Pons (tissue), 1 donor: ENCODE data around the gene GPC6.

Experiments
- DNase-seq: peaks from one replicate; pipeline ENCODE4 v3.0.0-alpha.2; 2016; ENCODE audit warnings: low spot score

The GPC6 gene

DNA sequence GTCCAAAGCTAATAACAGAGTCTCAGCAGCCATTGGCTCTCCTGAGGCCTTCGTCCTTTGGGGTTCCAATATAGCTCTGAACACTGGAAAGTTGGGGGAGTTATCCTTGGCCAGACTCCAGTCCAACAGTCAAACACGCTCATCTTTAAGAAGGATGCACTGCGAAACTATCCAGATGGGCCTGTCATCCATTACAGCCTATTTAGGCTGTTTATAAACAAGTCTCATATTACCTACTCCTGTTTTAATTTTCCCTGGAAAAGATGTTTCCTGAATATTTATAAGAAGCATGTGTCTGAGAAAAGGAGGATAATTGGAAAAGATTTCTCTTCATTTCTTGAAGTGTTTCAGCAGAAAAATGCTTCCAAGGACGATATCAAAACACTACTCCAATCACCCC lies 1082.2 kb downstream of the GPC6 start:
- no peak for DNase-seq

GRCh38 chr13:94309576-94309975 lies 1083.0 kb downstream of the GPC6 start:
- no peak for DNase-seq

GRCh38 chr13:94309997-94310855 lies 1083.6 kb downstream of the GPC6 start:
- DNase-seq: no peak

- DNase-seq: no peak
These were observed 1085.3 kb downstream of the GPC6 start for GRCh38 chr13:94311893-94312292.

DNA sequence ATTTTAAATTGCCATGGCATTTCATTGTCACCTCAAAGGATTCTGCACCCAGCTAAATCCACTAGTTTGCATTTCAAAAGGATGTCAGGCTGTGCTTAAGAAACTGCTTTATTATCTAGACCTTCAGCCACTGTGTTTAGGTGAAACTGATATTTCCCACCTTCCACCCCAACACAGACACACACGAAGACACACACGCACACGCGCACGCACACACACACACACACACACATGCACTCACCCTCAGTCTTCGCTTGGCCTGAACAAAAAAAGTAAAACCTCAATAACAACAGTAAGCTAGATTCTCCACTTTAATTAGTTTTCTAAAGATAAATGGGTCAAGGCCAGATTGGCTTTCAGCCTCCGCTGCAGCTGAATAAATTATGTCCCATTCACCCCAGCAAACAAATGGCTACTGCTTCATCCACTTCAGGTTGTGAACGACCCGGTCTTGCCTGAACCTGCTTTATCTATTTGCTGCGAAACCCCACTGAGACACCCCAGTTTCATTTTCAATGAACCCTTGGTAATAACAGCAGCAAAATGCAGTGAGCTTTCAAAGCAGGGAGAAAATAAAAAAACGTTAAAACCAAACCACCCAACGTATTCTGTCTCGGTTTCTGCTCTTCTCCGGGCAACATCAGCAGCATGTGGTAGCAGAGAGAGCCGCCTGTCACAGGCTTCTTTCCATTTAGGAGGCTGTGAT lies 1086.1 kb downstream of the GPC6 start:
- no peak for DNase-seq

DNA sequence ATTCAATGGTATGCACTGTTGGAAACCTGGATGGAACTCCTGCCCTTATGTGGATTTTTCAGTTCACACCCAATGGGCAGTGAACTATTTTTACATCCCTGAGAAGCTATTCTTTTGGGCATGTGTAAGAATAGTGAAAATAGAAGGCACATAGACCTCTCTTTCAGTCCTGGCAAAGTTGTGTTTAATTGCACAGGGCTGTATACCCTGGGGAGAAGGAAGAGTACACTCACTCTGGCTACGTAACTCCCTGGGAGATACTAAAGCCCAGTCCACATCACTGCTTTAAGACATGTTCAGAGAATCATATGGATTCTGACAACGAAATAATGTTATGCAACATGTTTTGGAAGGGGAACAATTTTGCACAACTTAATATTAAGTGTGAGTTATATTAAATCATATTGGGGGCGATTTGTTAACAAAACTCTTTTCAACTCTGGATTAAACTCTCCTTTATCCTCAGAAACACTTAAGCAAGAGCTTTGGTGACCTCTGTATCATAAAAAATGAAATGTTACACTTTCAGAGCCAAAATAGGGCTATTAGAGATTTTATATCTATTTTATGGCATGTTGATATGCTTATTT lies 1086.8 kb downstream of the GPC6 start:
- no peak for DNase-seq

- DNase-seq: no peak
These were observed 1087.3 kb downstream of the GPC6 start for GRCh38 chr13:94313926-94314325.

GRCh38 chr13:94315188-94315587 lies 1088.6 kb downstream of the GPC6 start:
- no peak for DNase-seq

GRCh38 chr13:94317063-94317491 lies 1090.5 kb downstream of the GPC6 start:
- DNase-seq: peak; percentile 38

GRCh38 chr13:94318418-94318817 lies 1091.8 kb downstream of the GPC6 start:
- no peak for DNase-seq

GRCh38 chr13:94319501-94319900 lies 1092.9 kb downstream of the GPC6 start:
- DNase-seq: no peak

- no peak for DNase-seq
These were observed 1096.5 kb downstream of the GPC6 start for GRCh38 chr13:94322925-94323763.

DNA sequence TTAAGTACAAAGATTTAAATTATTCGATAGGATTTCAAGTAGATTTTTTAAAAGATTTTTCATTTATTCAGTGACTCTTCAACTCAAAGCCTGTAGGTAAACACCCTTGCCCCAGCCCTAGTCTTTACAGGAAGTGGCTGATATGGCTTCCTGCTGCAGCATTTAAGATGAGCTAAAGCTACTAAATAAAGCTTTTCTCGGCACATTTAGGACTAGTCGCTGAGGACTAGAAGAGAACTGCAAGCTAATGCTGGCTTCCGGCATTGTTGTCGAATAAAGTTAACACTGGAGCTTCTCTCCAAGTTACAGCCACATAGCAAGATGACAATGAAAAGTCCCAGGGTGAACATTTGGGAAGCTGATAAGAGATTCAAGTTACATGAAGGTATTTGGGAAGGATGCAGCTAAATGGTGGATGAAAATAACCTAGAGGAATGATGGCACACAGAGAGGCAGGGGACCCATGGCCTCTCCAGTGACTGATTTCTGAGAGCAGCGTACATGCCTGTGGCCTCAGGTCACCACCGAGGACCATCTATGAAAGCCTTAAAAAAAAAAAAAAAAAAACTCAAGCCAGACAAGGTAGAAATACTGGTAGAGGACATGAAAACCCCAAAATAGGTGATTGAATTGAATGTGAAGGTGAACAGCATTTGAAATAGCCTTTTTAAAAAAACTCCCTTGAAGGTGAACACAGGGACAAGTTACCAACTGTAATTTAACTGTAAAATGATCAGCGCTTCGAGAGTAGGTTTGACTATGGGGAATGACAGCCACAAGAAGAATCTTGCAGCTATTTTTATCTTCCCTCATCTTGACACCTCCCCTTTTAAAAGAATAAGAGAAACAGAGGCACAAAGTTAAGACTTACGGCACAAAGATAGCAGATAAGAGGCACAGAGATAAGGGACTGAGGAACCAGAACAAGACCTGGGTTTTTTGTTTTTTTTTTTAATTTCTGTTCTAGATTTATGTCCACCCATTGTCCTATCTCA lies 1097.5 kb downstream of the GPC6 start:
- DNase-seq: no peak

GRCh38 chr13:94324767-94325540 lies 1098.3 kb downstream of the GPC6 start:
- DNase-seq: no peak

DNA sequence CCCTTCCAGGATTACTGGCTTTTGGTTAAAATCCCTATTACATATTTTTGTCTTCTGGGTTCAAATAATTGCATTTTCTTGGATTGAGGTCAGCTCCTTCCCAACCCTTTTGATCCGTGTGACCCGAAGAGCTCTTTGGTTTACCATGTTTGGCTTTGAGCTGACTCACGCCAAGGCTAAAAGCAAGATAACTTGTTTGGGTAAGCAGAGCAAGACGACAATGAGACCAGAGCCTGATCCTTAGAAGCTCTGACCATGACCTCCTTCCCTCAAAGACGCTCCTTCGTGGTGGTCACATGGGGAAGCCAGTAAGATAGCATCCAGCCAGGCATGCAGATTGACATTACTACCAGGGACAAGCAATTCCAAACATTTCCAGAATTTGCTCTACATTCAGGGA lies 1099.0 kb downstream of the GPC6 start:
- no peak for DNase-seq

DNA sequence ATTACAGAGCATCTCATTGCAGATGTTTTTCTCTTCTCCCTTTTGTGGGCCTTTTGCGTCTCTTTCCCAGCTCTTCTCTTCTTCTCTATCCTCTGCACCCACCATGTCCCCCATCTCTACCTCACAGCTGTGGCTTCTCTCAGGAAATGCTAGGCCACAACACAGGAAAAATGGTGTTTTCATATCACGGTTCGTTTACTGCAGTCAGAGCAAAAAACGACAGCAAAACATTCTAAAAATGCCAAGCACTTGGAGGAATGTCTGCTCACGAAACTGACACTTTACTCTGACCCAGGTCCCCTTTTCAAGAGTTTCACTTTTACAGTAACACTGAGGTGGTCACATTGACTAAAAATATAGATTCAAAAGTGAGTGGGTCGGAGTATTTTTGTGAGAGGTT lies 1100.7 kb downstream of the GPC6 start:
- no peak for DNase-seq

DNA sequence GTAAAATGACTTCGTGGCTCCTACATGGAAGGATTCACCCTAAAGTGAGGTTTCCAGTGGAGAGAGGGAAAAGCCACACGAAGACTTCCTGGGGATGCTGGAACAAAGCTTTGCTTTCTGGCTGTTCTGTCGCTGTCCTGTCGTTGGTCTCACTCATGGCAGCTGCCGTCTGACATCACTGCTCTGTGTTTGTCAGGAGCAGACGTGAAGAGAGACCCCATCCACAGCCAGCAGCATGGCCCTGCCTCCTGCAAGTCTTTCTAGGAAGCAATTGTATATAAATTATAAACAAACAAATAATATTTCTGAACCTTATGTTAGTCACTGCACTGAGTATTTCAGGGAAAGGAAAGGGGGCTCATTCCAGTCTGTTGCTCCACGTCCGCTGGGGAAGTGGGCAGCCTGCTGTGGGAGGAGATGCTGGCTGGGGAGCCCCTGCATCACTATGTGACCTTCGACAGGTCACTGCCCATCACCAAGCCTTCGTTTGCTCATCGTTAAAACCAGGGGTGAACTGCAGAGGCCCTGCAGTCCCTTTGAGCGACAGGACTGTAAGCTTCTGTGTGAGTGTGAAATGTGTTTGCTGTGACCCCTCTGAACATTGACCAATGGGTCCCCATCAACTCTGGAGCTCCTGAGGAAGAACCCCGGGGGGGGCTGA lies 1101.9 kb downstream of the GPC6 start:
- DNase-seq: no peak

- DNase-seq: no peak
These were observed 1102.7 kb downstream of the GPC6 start for GRCh38 chr13:94329277-94329676.

DNA sequence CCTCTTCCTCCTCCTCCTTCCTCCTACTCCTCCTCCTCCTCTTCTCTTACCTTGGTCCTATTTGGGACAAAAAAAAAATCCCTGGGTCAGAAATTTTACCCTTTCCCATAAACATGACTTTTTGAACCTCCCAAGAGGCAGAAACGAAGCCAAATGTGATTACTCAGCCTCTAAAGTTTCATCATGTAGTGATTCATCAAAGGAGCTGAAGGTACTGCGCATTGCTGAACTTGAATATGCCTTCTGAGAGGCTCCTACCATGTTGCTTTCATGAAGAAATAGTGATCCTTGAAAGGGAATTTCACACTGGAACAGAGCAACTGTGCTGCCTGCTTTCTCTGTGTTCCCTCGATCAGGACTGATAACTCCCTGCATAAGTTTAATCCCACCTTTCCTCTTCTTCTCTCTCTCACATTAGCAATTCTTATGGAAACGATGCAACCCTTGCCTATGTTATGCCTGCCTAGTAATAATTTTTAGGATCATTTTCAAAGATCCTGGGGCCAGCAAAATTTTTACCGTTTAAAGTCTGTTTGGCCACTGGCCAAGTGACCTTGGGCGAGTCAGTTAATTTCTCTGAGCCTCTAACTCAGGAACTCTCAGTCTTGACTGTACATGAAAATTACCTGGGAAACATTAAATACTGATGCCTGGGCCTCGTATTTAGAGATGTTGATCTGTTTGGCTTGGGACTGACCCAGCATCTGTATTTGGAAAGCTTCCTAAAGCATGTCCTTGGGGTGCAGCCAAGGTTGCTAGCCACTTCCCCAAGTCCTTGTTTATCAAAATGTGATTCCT lies 1103.3 kb downstream of the GPC6 start:
- DNase-seq: no peak
